GM23338 (cell line): ENCODE measurements around the gene CAPN1. TPM values are rescaled to one million over a fixed set of nuclear protein-coding genes. Genes with fewer than 3 reads are reported as not detected.

Experiments
- ATAC-seq: fragments of 200-7000 bp; cut with Tn5 transposase; 3 replicates; pipeline ENCODE4 v1.9.1; 2020
- DNase-seq: peaks from one replicate; pipeline ENCODE4 v3.0.0-alpha.2; 2015; ENCODE audit warnings: low spot score
- H2AFZ ChIP-seq: fragments of 200-600 bp; sonication (generic); 2 replicates; pipeline ENCODE4 v1.8.0; 2016; ENCODE audit warnings: antibody characterized with exemption, mild to moderate bottlenecking, moderate library complexity
- H3F3A ChIP-seq: fragments of 200-600 bp; sonication (generic); replicated peaks from 2 replicates; pipeline ENCODE4 v1.8.0; 2017; ENCODE audit warnings: antibody characterized with exemption, mixed run types, low read depth
- H3K27ac ChIP-seq: fragments of 200-600 bp; sonication (generic); 2 replicates; pipeline ENCODE4 v1.6.1; 2016; ENCODE audit warnings: low read depth
- H3K27me3 ChIP-seq: fragments of 200-600 bp; sonication (generic); 2 replicates; pipeline ENCODE4 v1.8.0; 2016; ENCODE audit warnings: mild to moderate bottlenecking, mixed run types, moderate library complexity; ENCODE audit not compliant: insufficient read depth
- H3K36me3 ChIP-seq: fragments of 200-600 bp; sonication (generic); 2 replicates; pipeline ENCODE4 v1.8.0; 2016; ENCODE audit warnings: mild to moderate bottlenecking; ENCODE audit not compliant: insufficient read depth
- H3K4me1 ChIP-seq: fragments of 200-600 bp; sonication (generic); 2 replicates; pipeline ENCODE4 v1.8.0; 2016; ENCODE audit warnings: mild to moderate bottlenecking, moderate library complexity; ENCODE audit not compliant: insufficient read depth
- H3K4me2 ChIP-seq: fragments of 200-600 bp; sonication (generic); 2 replicates; pipeline ENCODE4 v1.7.1; 2017; ENCODE audit warnings: mixed run types
- H3K4me3 ChIP-seq: fragments of 200-600 bp; sonication (generic); 2 replicates; pipeline ENCODE4 v1.6.1; 2016; ENCODE audit warnings: mixed run types
- H3K79me2 ChIP-seq: fragments of 200-600 bp; sonication (generic); replicated peaks from 2 replicates; pipeline ENCODE4 v1.8.0; 2017; ENCODE audit warnings: mild to moderate bottlenecking; ENCODE audit not compliant: insufficient read depth
- H3K9me2 ChIP-seq: fragments of 200-600 bp; sonication (generic); 2 replicates; pipeline ENCODE4 v1.8.0; 2017; ENCODE audit not compliant: insufficient read depth
- H4K20me1 ChIP-seq: fragments of 200-600 bp; sonication (generic); replicated peaks from 2 replicates; pipeline ENCODE4 v1.8.0; 2017; ENCODE audit warnings: mild to moderate bottlenecking; ENCODE audit not compliant: insufficient read depth
- H3K27ac Mint-ChIP-seq: 2 replicates; pipeline ENCODE4 v1.8.0; 2020; ENCODE audit warnings: inconsistent platforms, mild to moderate bottlenecking, moderate library complexity, mixed read lengths
- H3K27me3 Mint-ChIP-seq: 3 replicates; pipeline ENCODE4 v1.8.0; 2022; ENCODE audit warnings: low read depth, mild to moderate bottlenecking, moderate library complexity, mixed read lengths, inconsistent platforms; ENCODE audit not compliant: insufficient read depth, poor library complexity
- H3K36me3 Mint-ChIP-seq: 3 replicates; pipeline ENCODE4 v1.8.0; 2021; ENCODE audit warnings: low read depth, mild to moderate bottlenecking, inconsistent platforms, moderate library complexity, mixed read lengths
- H3K4me1 Mint-ChIP-seq: 3 replicates; pipeline ENCODE4 v1.8.0; 2020; ENCODE audit warnings: mild to moderate bottlenecking, inconsistent platforms, mixed read lengths
- H3K4me3 Mint-ChIP-seq: 3 replicates; pipeline ENCODE4 v1.8.0; 2021; ENCODE audit warnings: moderate library complexity, mild to moderate bottlenecking, inconsistent platforms, mixed read lengths
- H3K9me3 Mint-ChIP-seq: 3 replicates; pipeline ENCODE4 v1.8.0; 2020; ENCODE audit warnings: moderate library complexity, mild to moderate bottlenecking, inconsistent platforms, mixed read lengths
- CREB1 ChIP-seq: fragments of 250-450 bp; sonication (Bioruptor Pico); IDR thresholded peaks from 2 replicates; pipeline ENCODE4 v1.5.0; 2020; ENCODE audit warnings: low read depth, mild to moderate bottlenecking, moderate library complexity
- CTCF ChIP-seq, 2 experiments: fragments of 200-600 bp in 1 of 2; sonication (generic) in 1 of 2; conservative IDR thresholded peaks; 2 replicates each; pipeline versions ENCODE4 v1.5.1 to v1.6.1; 2016 to 2017; ENCODE audit warnings: antibody characterized with exemption in 2 of 2, low read depth in 2 of 2, mild to moderate bottlenecking in 2 of 2, moderate library complexity in 1 of 2
- ETS1 ChIP-seq: IDR thresholded peaks from 2 replicates; pipeline ENCODE4 v1.6.1; 2016; ENCODE audit warnings: antibody characterized with exemption
- JUNB ChIP-seq: IDR thresholded peaks from one replicate; pipeline ENCODE4 v1.6.1; 2016; ENCODE audit warnings: antibody characterized with exemption; ENCODE audit not compliant: unreplicated experiment
- NANOG ChIP-seq: IDR thresholded peaks from 2 replicates; pipeline ENCODE4 v1.6.1; 2016; ENCODE audit warnings: antibody characterized with exemption, borderline replicate concordance
- POLR2AphosphoS5 ChIP-seq: IDR thresholded peaks from 2 replicates; pipeline ENCODE4 v1.6.1; 2016; ENCODE audit warnings: antibody characterized with exemption, low read depth
- polyA plus RNA-seq: library from polyadenylated mRNA; unstranded; fragments of >200 nt; fragmentation: Nextera tagmentation; extraction: Ambion mirVana; gene quantifications from 2 replicates; pipeline ENCODE4 v1.2.1, GENCODE V29; 2016
- total RNA-seq: library from RNA; depleted of rRNA; stranded (reverse); fragments of >200 nt; shearing (Covaris generic); gene quantifications from 2 replicates; pipeline ENCODE4 v1.2.3, GENCODE V29; 2014

The CAPN1 gene
- total and polyA plus RNA-seq, 2 experiments from 2014 or later = 67.3 to 277 TPM

- DNase-seq = no peak
- Mint-ChIP-seq H3K9me3 (no peaks in the 10 kb centered on the region), H3K4me3 (peak overlapping the region; percentile 97), H3K27me3 (peaks cover 19% of the 10 kb centered on the region), H3K36me3 (peaks cover 16% of the 10 kb centered on the region), H3K27ac (peak overlapping the region; percentile 94), H3K4me1 (peaks cover 19% of the 10 kb centered on the region)
- peak overlapping the region; percentile 67 for H3K4me3 ChIP-seq
- no peaks in the 10 kb centered on the region for H3K9me2 ChIP-seq
- H2AFZ ChIP-seq = no peak overlapping the region
- H3F3A ChIP-seq = peaks cover 11% of the 10 kb centered on the region; the same call in 1 of the 2 replicates
- H3K79me2 ChIP-seq = peaks cover 19% of the 10 kb centered on the region
- ATAC-seq = no peak
- peaks cover 20% of the 10 kb centered on the region; the same call in 1 of the 2 replicates for H3K4me1 ChIP-seq
- no peaks in the 10 kb centered on the region for H4K20me1 ChIP-seq
- H3K4me2 ChIP-seq = peak overlapping the region; percentile 99
- H3K36me3 ChIP-seq = no peaks in the 10 kb centered on the region
- H3K27me3 ChIP-seq = no peaks in the 10 kb centered on the region
- no peak for TF ChIP-seq CTCF (conservative IDR thresholded peaks at IDR 0.05; ENCODE audit: low read depth in 2 of 2)
- H3K27ac ChIP-seq = 0 out of 2 replicates have a peak overlapping the region, but pooled peaks have one; percentile 80
These were observed 48.0 kb upstream of the CAPN1 start for GRCh38 chr11:65133724-65134123.

- peak; percentile 73 for ATAC-seq
- 0 out of 2 replicates have a peak within 1 kb of the TSS, but pooled peaks have one; percentile 1 for H2AFZ ChIP-seq
- Mint-ChIP-seq H3K9me3 (no peaks in the 10 kb centered on the region), H3K27ac (peak within 1 kb of the TSS; percentile 100), H3K4me3 (peak within 1 kb of the TSS; percentile 97), H3K36me3 (peaks cover 12% of the 10 kb centered on the region), H3K4me1 (peaks cover 19% of the 10 kb centered on the region), H3K27me3 (peaks cover 19% of the 10 kb centered on the region)
- TF ChIP-seq CREB1 (CRISPR knock-in tag) = peak; percentile 79
- TF ChIP-seq ETS1 = 0 out of 2 replicates have a peak, but pooled peaks have one; percentile 12
- no peak for TF ChIP-seq JUNB
- no peak for TF ChIP-seq NANOG
- TF ChIP-seq POLR2AphosphoS5 = peak; percentile 83
- peak; percentile 90 for DNase-seq
- H3K9me2 ChIP-seq = no peaks in the 10 kb centered on the region
- peak within 1 kb of the TSS; percentile 80 for H3K27ac ChIP-seq
- peaks cover 20% of the 10 kb centered on the region; the same call in 1 of the 2 replicates for H3K4me1 ChIP-seq
- H3K4me2 ChIP-seq = peak within 1 kb of the TSS; percentile 99
- H3K4me3 ChIP-seq = peak within 1 kb of the TSS; percentile 67
- no peaks in the 10 kb centered on the region for H3K27me3 ChIP-seq
- H4K20me1 ChIP-seq = no peaks in the 10 kb centered on the region
- peaks cover 19% of the 10 kb centered on the region for H3K79me2 ChIP-seq
- peaks cover 5% of the 10 kb centered on the region; the same call in 1 of the 2 replicates for H3F3A ChIP-seq
- H3K36me3 ChIP-seq = no peaks in the 10 kb centered on the region
These were observed 47.3 kb upstream of the CAPN1 start, which contains the start of gene SYVN1 for GRCh38 chr11:65134240-65134951. TSS of gene SYVN1 (minus strand) at chr11:65134519. CDS start at chr11:65133601, 918 bp downstream.
